ENCODE data around the gene GEMIN8.

GEMIN8 gene, protein sequence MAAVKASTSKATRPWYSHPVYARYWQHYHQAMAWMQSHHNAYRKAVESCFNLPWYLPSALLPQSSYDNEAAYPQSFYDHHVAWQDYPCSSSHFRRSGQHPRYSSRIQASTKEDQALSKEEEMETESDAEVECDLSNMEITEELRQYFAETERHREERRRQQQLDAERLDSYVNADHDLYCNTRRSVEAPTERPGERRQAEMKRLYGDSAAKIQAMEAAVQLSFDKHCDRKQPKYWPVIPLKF

DNA sequence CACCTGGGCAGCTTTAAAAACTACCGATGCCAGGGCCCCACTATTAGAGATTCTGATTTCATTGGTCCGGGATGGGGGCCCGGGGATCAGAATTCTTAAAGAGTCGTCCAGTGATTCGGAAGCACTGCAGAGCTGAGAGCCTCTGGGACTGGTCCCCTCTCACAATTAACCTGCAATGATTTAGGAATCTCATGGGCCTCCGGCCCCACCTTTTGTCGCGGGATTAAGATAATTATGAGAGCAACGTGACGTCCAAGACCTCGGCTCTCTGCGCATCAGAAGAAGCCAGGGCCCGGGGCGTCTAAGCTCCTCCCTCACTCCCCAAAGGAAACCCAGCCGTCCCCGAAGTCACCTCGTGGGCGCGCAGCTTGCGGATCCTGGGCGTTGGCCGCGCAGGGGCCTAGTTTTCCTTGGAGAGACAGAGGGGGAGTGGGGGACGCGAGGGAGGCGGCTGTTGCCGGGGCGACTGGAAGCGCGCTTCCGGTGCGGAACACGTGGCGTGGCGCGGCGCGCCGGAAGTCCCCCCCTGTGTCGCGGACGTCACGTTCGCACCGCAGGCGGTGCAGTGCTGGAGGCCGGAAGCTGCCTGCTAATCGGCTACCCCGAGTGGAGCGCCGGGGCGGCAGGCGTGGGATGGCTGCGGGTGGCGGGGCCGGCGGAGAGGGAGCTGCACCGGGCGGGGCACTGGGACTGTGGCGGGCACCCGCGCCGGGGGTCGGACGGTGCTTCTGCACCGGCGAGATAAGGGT, at the start of gene GEMIN8:
Gene GEMIN8 (minus strand): TSS at position 468 of the 749 bp plus-strand sequence. CDS start 8,414 bp downstream, outside the sequence.
- Histone ChIP-seq H3K79me2 (no peaks in the 10 kb centered on the region), H3K27me3 (ENCODE audit: control insufficient read depth, insufficient read depth, low read length) (no peaks in the 10 kb centered on the region), H3K9me3 (ENCODE audit: control insufficient read depth, low read length) (no peaks in the 10 kb centered on the region), H3K4me2 (ENCODE audit: low read length) (peak within 1 kb of the TSS; percentile 72), H3K4me1 (peaks cover 2% of the 10 kb centered on the region), H3K4me3 (ENCODE audit: low read depth, low read length) (peak within 1 kb of the TSS; percentile 74), H3K27ac (peak within 1 kb of the TSS; percentile 76), H3K9ac (peak within 1 kb of the TSS; percentile 35), H3K36me3 (ENCODE audit: control insufficient read depth, insufficient read depth, low read length) (no peaks in the 10 kb centered on the region), H2AFZ (peak within 1 kb of the TSS; percentile 90)
- TF ChIP-seq, protein P1, sequence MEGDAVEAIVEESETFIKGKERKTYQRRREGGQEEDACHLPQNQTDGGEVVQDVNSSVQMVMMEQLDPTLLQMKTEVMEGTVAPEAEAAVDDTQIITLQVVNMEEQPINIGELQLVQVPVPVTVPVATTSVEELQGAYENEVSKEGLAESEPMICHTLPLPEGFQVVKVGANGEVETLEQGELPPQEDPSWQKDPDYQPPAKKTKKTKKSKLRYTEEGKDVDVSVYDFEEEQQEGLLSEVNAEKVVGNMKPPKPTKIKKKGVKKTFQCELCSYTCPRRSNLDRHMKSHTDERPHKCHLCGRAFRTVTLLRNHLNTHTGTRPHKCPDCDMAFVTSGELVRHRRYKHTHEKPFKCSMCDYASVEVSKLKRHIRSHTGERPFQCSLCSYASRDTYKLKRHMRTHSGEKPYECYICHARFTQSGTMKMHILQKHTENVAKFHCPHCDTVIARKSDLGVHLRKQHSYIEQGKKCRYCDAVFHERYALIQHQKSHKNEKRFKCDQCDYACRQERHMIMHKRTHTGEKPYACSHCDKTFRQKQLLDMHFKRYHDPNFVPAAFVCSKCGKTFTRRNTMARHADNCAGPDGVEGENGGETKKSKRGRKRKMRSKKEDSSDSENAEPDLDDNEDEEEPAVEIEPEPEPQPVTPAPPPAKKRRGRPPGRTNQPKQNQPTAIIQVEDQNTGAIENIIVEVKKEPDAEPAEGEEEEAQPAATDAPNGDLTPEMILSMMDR (IDR thresholded peaks at IDR 0.05), result no peak

DNA sequence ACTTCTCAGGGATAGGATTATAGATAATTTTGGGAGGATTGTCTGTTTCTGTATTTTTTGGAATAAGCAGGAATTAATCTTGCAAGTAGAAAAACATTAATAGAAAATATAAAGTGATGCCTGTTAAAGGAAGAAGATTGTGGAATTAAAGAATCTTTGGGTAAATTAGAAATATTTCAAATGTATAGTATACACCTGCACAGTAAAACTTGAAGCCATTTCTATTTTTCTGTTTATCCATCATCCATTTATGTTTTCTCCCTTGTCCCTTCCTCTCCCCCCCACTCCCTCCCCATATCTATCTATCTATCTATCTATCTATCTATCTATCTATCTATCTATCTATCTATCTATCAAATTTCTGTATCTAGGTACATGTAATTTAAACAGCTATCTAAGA, 46.9 kb upstream of the GEMIN8 start:
- Histone ChIP-seq H3K4me3 (ENCODE audit: low read depth, low read length) (no peak overlapping the region), H3K79me2 (no peaks in the 10 kb centered on the region), H3K4me1 (no peaks in the 10 kb centered on the region), H3K27ac (no peak overlapping the region), H3K36me3 (ENCODE audit: control insufficient read depth, insufficient read depth, low read length) (no peaks in the 10 kb centered on the region), H3K9me3 (ENCODE audit: control insufficient read depth, low read length) (no peaks in the 10 kb centered on the region), H3K4me2 (ENCODE audit: low read length) (no peak overlapping the region), H3K9ac (no peak overlapping the region), H3K27me3 (ENCODE audit: control insufficient read depth, insufficient read depth, low read length) (no peaks in the 10 kb centered on the region), H2AFZ (no peak overlapping the region)
- TF ChIP-seq, protein P1 (IDR thresholded peaks at IDR 0.05), result no peak

DNA sequence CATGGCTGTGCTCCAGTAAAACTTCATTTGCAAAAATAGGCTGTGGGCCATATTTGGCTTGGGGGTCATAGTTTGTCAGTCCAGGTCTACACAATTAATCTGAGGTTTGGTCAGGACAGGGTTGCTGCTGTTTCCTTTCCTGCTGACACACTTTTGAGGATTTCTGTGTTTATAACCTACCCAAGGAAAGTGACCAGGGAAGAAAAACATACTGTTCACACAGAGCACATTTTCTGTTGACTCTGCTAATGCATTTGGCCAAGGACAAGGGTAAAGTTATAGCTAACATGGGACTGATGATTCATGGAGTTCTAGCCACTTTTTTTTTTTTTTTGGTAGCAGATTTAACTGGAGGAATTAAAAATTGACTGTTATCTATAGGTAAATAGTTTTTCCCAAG, 43.9 kb upstream of the GEMIN8 start:
- Histone ChIP-seq H3K79me2 (no peaks in the 10 kb centered on the region), H3K9ac (no peak overlapping the region), H3K27me3 (ENCODE audit: control insufficient read depth, insufficient read depth, low read length) (no peaks in the 10 kb centered on the region), H3K9me3 (ENCODE audit: control insufficient read depth, low read length) (no peaks in the 10 kb centered on the region), H2AFZ (no peak overlapping the region), H3K4me1 (no peaks in the 10 kb centered on the region), H3K27ac (no peak overlapping the region), H3K4me3 (ENCODE audit: low read depth, low read length) (no peak overlapping the region), H3K4me2 (ENCODE audit: low read length) (no peak overlapping the region), H3K36me3 (ENCODE audit: control insufficient read depth, insufficient read depth, low read length) (no peaks in the 10 kb centered on the region)
- TF ChIP-seq, protein P1 (IDR thresholded peaks at IDR 0.05), result no peak

DNA sequence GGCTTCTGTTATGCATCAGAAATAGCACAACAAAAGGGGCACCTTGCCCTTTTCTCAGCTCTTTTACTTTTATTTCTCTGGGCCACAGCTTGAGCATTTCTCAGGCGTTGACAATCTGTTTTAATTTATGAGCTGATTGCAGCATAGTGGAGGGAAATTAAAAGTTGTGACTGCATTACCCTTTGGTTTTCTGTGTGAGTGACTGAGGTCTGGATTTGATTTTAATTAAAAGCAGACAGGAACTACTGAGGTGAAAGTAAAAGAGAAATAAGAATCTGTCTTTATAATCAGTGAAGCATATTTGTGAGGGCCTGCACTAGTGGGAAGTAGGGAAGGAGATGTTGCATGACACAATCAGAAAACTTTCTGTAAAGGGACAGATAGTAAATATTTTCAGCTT, 43.4 kb upstream of the GEMIN8 start:
- Histone ChIP-seq H3K9ac (no peak overlapping the region), H3K79me2 (no peaks in the 10 kb centered on the region), H2AFZ (no peak overlapping the region), H3K4me1 (no peaks in the 10 kb centered on the region), H3K36me3 (ENCODE audit: control insufficient read depth, insufficient read depth, low read length) (no peaks in the 10 kb centered on the region), H3K27ac (no peak overlapping the region), H3K9me3 (ENCODE audit: control insufficient read depth, low read length) (no peaks in the 10 kb centered on the region), H3K27me3 (ENCODE audit: control insufficient read depth, insufficient read depth, low read length) (no peaks in the 10 kb centered on the region), H3K4me3 (ENCODE audit: low read depth, low read length) (no peak overlapping the region), H3K4me2 (ENCODE audit: low read length) (no peak overlapping the region)
- TF ChIP-seq, protein P1 (IDR thresholded peaks at IDR 0.05), result no peak

Measured in parathyroid adenoma (tissue), 2 donors.